22Rv1 (cell line): ENCODE data around the gene CACNG4.

Experiments
- ZFX ChIP-seq: fragments of 450-650 bp; IDR thresholded peaks from 2 replicates; pipeline ENCODE4 v1.6.1; 2017; ENCODE audit warnings: antibody characterized with exemption, borderline replicate concordance
- TF ChIP-seq, protein P1 (sequence below): fragments of 450-650 bp; IDR thresholded peaks from 2 replicates; pipeline ENCODE4 v1.5.1; 2017; ENCODE audit warnings: mild to moderate bottlenecking

DNA sequence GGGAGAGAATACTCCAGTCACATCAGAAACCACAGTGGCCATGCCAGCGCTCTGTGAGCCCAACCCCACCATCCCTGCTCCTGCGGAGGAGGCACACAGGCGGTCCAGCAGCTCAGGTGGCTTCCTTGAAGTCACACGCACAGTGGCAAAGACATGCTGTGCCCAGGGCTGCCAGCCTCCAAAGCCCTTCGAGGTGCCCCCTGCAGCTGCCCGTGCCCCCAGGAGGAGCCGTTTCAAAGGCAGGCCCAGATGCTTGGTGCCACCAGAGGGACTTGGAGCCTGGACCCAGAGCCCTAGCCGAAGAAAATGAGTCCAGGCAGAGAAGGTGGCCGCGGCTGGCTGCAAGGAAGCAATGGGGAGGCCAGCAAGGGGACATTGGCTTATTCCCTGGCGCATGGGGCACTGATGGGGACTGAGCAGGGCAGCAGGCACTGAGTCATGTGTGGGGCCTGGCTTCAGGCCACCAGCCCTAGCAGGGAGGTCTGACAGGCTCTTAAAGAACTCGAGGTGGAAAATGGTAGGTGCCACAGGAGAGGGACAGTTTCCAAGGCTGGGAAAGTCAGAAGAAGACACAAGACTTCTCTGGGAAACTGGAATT is 62.6 kb downstream of the CACNG4 start:
- TF ChIP-seq, protein P1, sequence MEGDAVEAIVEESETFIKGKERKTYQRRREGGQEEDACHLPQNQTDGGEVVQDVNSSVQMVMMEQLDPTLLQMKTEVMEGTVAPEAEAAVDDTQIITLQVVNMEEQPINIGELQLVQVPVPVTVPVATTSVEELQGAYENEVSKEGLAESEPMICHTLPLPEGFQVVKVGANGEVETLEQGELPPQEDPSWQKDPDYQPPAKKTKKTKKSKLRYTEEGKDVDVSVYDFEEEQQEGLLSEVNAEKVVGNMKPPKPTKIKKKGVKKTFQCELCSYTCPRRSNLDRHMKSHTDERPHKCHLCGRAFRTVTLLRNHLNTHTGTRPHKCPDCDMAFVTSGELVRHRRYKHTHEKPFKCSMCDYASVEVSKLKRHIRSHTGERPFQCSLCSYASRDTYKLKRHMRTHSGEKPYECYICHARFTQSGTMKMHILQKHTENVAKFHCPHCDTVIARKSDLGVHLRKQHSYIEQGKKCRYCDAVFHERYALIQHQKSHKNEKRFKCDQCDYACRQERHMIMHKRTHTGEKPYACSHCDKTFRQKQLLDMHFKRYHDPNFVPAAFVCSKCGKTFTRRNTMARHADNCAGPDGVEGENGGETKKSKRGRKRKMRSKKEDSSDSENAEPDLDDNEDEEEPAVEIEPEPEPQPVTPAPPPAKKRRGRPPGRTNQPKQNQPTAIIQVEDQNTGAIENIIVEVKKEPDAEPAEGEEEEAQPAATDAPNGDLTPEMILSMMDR, result no peak
- no peak for TF ChIP-seq ZFX
